ENCODE measurements around the gene CDC14B.

The CDC14B gene

DNA sequence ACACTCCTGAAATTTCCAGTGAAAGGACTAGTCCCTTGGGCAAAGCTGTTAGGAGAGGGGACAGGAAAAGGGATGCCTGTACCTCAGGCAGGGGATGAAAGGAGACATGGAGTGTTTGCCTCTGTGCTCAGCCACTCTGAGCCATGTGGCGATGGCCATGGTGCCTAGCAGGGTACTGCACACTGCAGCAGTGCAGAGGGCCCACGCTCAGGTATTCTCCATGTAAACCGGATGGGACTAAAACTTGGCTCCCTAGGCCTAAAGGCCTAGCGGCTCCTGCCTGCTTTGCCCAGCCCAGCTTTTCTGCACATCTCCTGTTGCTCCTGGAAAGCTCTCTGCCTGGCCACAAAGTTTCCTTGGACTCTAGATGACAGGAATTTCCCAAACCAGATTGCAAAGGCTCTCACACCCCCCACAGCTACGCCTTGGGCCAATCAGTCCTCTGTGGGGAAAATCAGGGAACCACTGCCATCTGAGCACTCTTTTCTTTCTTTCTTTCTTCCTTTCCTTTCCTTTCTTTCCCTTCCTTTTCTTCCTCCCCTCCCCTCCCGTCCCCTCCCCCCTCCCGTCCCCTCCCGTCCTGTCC, 125.3 kb downstream of the CDC14B start:
- in situ Hi-C loops (cut with MboI; ENCODE audit: low sequenced_read_pairs, unreplicated experiment), result no loop called here
- DNase-seq (ENCODE audit: low spot score), result no peak
- TF ChIP-seq, protein P1, sequence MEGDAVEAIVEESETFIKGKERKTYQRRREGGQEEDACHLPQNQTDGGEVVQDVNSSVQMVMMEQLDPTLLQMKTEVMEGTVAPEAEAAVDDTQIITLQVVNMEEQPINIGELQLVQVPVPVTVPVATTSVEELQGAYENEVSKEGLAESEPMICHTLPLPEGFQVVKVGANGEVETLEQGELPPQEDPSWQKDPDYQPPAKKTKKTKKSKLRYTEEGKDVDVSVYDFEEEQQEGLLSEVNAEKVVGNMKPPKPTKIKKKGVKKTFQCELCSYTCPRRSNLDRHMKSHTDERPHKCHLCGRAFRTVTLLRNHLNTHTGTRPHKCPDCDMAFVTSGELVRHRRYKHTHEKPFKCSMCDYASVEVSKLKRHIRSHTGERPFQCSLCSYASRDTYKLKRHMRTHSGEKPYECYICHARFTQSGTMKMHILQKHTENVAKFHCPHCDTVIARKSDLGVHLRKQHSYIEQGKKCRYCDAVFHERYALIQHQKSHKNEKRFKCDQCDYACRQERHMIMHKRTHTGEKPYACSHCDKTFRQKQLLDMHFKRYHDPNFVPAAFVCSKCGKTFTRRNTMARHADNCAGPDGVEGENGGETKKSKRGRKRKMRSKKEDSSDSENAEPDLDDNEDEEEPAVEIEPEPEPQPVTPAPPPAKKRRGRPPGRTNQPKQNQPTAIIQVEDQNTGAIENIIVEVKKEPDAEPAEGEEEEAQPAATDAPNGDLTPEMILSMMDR (IDR thresholded peaks at IDR 0.05; ENCODE audit: borderline replicate concordance, control extremely low read depth, extremely low read depth, insufficient read depth, missing control alignments), result no peak

DNA sequence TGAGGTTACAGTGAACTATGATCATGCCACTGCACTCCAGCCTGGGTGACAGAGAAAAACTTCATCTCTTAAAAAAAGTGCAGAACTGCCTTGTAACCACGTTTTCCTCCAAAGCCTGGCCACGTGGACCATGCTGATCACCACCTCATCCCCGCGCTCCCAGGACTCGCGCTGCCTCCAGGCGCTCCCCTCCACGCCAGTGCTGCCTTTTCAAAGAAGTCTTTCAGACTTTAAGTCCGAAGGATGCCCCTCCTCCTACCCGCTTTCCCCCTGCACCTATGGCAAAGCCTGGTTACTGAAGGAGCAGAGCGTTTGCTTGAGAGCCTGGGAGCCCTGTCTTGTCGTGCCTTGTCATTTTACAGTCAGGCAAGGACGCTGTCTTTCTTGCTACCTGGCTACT, 125.9 kb downstream of the CDC14B start:
- no peak for DNase-seq (ENCODE audit: low spot score)
- in situ Hi-C loops (cut with MboI; ENCODE audit: low sequenced_read_pairs, unreplicated experiment), result no loop called here
- TF ChIP-seq, protein P1 (IDR thresholded peaks at IDR 0.05; ENCODE audit: borderline replicate concordance, control extremely low read depth, extremely low read depth, insufficient read depth, missing control alignments), result no peak

DNA sequence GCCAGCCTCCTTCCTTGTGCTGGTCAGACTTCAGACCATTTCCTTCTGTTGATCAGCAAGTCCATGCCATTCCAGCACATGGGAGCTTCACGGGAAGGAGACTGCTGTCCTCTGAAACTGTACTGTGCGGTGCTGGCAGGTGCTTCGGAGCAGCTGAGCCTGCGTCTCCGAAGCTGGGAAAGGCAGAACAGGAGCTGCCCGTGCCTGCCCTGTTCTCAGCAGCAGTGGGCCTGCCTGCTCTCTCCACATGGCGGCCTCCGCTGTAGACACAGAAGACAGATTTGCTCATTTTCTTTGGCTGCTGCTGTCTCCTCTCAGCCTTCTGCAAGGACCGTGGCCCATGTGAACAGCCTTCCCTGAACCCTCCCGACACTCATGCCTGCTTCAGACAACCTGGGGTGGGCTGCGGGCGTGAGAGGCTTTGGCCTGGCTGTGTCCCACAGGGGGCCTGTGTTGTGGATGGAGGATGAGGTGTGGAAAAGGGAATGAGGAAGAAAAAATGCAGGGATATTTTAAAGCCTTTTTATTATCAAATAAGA, 126.6 kb downstream of the CDC14B start:
- no peak for DNase-seq (ENCODE audit: low spot score)
- TF ChIP-seq, protein P1 (IDR thresholded peaks at IDR 0.05; ENCODE audit: borderline replicate concordance, control extremely low read depth, extremely low read depth, insufficient read depth, missing control alignments), result no peak
- in situ Hi-C loops (cut with MboI; ENCODE audit: low sequenced_read_pairs, unreplicated experiment), result no loop called here

DNA sequence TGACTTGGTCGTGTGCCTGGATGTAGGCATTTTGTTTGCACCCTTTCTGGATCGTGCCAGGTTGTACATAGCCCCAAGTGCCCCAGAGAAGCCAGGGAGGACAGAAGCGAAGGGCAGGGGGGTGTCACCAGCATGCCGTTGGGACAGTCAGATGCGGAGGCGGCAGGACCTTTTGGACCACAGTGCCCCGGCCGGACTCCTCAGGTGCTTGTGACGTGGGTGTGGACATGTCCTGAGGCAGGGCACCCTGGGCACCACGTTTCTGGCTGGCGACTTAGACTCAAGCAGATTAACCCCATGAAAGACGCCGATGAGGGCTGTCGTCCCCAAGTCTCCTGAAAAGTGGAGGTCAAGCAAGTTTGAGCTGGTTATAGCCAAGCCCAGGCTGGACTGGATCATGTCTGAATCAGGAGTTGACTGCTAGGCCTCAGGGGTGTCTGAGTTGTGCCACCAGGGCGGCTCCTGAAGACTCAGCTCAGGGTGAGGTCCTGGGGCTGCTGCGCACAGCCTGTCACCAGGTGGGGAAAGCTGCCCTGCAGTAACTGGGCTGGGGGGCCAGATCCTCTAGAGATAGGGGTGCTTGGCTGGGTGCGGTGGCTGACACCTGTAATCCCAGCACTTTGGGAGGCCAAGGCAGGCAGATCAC, 127.6 kb downstream of the CDC14B start:
- in situ Hi-C loops (cut with MboI; ENCODE audit: low sequenced_read_pairs, unreplicated experiment), result no loop called here
- TF ChIP-seq, protein P1 (IDR thresholded peaks at IDR 0.05; ENCODE audit: borderline replicate concordance, control extremely low read depth, extremely low read depth, insufficient read depth, missing control alignments), result no peak
- DNase-seq (ENCODE audit: low spot score), result no peak

DNA sequence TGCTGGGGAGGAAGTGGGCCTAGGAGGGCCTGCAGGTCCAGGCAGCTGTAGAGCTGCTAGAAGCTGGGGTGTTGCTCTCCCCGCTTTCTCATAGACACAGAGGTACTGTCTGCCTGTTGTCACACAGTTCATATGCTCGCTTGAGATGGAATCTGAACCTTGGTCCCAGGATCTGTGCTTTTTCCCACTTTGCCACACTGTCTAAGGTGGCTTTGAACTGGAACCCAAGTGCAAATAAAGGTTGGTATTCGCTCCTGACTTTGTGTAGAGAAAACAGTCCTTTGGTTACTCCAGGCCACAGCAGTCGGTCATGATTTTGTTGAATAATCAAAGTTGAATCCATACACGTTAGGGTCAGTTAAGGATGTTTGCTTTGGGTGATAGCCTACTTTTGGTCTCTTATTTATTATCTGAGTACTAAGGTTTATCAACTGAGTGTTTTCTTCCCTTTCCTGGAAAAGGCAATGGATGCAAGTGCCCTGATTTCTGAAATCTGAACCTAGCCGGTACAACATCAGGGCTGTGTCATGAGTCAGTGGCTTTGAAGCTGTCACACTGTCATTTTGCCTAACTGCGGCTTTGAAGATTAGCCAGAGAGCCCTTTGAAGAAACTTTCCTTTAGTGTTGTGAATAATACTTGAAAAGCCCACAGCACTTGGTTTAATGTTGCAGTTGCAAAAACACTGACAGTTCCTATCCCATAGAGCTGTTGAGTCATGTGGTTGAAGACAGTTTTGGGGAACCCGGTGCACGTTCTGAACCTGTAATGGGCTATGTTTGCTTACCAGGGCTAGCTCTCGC, 128.4 kb downstream of the CDC14B start:
- in situ Hi-C loops (cut with MboI; ENCODE audit: low sequenced_read_pairs, unreplicated experiment), result no loop called here
- TF ChIP-seq, protein P1 (IDR thresholded peaks at IDR 0.05; ENCODE audit: borderline replicate concordance, control extremely low read depth, extremely low read depth, insufficient read depth, missing control alignments), result no peak
- DNase-seq (ENCODE audit: low spot score), result no peak

DNA sequence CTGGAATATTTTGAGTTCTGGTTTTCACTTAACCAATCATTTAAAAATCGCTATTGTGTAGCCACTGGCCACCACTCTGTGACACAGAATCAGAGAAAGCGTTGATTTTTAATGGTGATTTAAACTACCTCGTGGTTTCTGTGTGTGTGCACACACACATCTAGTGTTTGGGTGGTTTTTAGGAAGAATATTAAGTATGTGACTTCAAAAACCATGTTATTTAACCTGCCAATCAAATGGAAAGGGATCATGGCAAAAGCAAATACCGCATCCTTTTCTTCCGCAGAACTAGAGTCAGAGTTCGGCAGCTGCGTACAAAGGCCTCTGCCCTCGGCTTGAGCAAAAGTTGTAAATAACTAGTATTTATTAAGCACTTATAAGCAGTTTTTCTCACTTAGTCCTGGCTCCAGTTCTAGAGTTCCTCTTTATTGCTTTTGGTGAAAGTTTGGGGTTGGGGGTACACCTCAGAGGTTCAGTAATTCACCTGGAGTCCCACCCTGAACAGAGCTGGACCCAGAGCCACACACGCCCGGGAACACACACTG, 129.0 kb downstream of the CDC14B start:
- in situ Hi-C loops (cut with MboI; ENCODE audit: low sequenced_read_pairs, unreplicated experiment), result no loop called here
- TF ChIP-seq, protein P1 (IDR thresholded peaks at IDR 0.05; ENCODE audit: borderline replicate concordance, control extremely low read depth, extremely low read depth, insufficient read depth, missing control alignments), result no peak
- no peak for DNase-seq (ENCODE audit: low spot score)
